IMR-90 (cell line): Measurements from ENCODE around the gene GFI1.
"Not testable (repeated sequence)": the region's sequence is repeated elsewhere in the genome, so short reads cannot be mapped to it uniquely, and the experiment has no call there.

Source experiments
- BHLHE40 ChIP-seq: fragments of 150-350 bp; IDR thresholded peaks from 2 replicates; pipeline ENCODE4 v1.6.1; 2016; ENCODE audit warnings: mild to moderate bottlenecking, low read depth, low read length
- CHD1 ChIP-seq: IDR thresholded peaks from 2 replicates; pipeline ENCODE4 v1.6.1; 2012; ENCODE audit warnings: low read depth, low read length, improper control_type of control experiment
- CTCF ChIP-seq: conservative IDR thresholded peaks from 2 replicates; pipeline ENCODE4 v1.5.1; 2012; ENCODE audit warnings: mild to moderate bottlenecking, low read depth, low read length, improper control_type of control experiment
- ELK1 ChIP-seq: fragments of 150-350 bp; IDR thresholded peaks from 2 replicates; pipeline ENCODE4 v1.6.1; 2016; ENCODE audit warnings: low read depth, mild to moderate bottlenecking, low read length, moderate library complexity, borderline replicate concordance
- MAFK ChIP-seq: IDR thresholded peaks from 2 replicates; pipeline ENCODE4 v1.6.1; 2012; ENCODE audit warnings: low read depth, low read length, improper control_type of control experiment
- MAZ ChIP-seq: IDR thresholded peaks from 2 replicates; pipeline ENCODE4 v1.6.1; 2012; ENCODE audit warnings: low read depth, mild to moderate bottlenecking, low read length, improper control_type of control experiment, moderate library complexity, borderline replicate concordance
- MXI1 ChIP-seq: IDR thresholded peaks from 2 replicates; pipeline ENCODE4 v1.6.1; 2012; ENCODE audit warnings: low read depth, mild to moderate bottlenecking, low read length, moderate library complexity, borderline replicate concordance
- NFE2L2 ChIP-seq: fragments of 150-350 bp; IDR thresholded peaks from 2 replicates; pipeline ENCODE4 v1.6.1; 2016; ENCODE audit warnings: low read depth, mild to moderate bottlenecking, low read length
- POLR2A ChIP-seq: IDR thresholded peaks from 2 replicates; pipeline ENCODE4 v1.6.1; 2012; ENCODE audit warnings: mild to moderate bottlenecking, low read depth, low read length
- RAD21 ChIP-seq: IDR thresholded peaks from 2 replicates; pipeline ENCODE4 v1.6.1; 2012; ENCODE audit warnings: low read length, improper control_type of control experiment
- USF2 ChIP-seq: fragments of 150-350 bp; IDR thresholded peaks from 2 replicates; pipeline ENCODE4 v1.6.1; 2017; ENCODE audit warnings: mild to moderate bottlenecking, antibody characterized with exemption, low read length, low read depth

GRCh38 chr1:92531939-92532338 is 45.2 kb upstream of the GFI1 start:
- TF ChIP-seq CHD1, ELK1, BHLHE40, CTCF, MAZ, USF2, NFE2L2, POLR2A, RAD21, MXI1, MAFK: not testable (repeated sequence)
